Mesodermal cell (in vitro differentiated cells): ENCODE results near the gene MYH15.

ENCODE experiments used
- H3K27ac ChIP-seq: 2 replicates; pipeline ENCODE4 v1.7.0; 2013; ENCODE audit warnings: mild to moderate bottlenecking, low read depth, low read length, moderate library complexity; ENCODE audit not compliant: severe bottlenecking
- H3K36me3 ChIP-seq: 2 replicates; pipeline ENCODE4 v1.7.1; 2013; ENCODE audit warnings: mild to moderate bottlenecking, low read length, moderate library complexity; ENCODE audit not compliant: control insufficient read depth, insufficient read depth
- H3K4me1 ChIP-seq: one replicate; pipeline ENCODE4 v1.7.1; 2013; ENCODE audit warnings: mild to moderate bottlenecking, low read length; ENCODE audit not compliant: insufficient read depth, control insufficient read depth, poor library complexity, severe bottlenecking
- H3K4me3 ChIP-seq: 2 replicates; pipeline ENCODE4 v1.7.0; 2013; ENCODE audit warnings: low read length, control low read depth, mild to moderate bottlenecking; ENCODE audit not compliant: insufficient read depth, poor library complexity, severe bottlenecking; ENCODE audit errors: extremely low read depth
- H3K9me3 ChIP-seq: 2 replicates; pipeline ENCODE4 v1.7.1; 2013; ENCODE audit warnings: mild to moderate bottlenecking, low read length, moderate library complexity; ENCODE audit not compliant: control insufficient read depth
- WGBS, 2 experiments: methylation state at CpG; one replicate each; pipeline ENCODE4 v1.1.5; 2013; ENCODE audit warnings: missing lambda C conversion rate in 2 of 2; ENCODE audit not compliant: insufficient coverage in 2 of 2; 5-methylcytosine and 5-hydroxymethylcytosine counted together

MYH15 gene

GRCh38 chr3:108493862-108494261 is 16.5 kb downstream of the MYH15 start:
- Histone ChIP-seq H3K27ac (no peak overlapping the region), H3K9me3 (no peaks in the 10 kb centered on the region), H3K4me1 (no peaks in the 10 kb centered on the region), H3K36me3 (no peaks in the 10 kb centered on the region), H3K4me3 (no peak overlapping the region)
- WGBS, 2 experiments, result 60 to 100% methylated on average over 1 of the region's 2 CpGs

GRCh38 chr3:108491456-108491855 is 18.9 kb downstream of the MYH15 start:
- H3K36me3 ChIP-seq, result no peaks in the 10 kb centered on the region
- WGBS, 2 experiments, result 80 to 95% methylated on average over 3 of the region's 3 CpGs
- H3K9me3 ChIP-seq, result no peaks in the 10 kb centered on the region
- H3K27ac ChIP-seq, result no peak overlapping the region
- H3K4me1 ChIP-seq, result peaks cover 3% of the 10 kb centered on the region
- no peak overlapping the region for H3K4me3 ChIP-seq

- Histone ChIP-seq H3K4me3 (no peak overlapping the region), H3K36me3 (no peaks in the 10 kb centered on the region), H3K4me1 (peaks cover 3% of the 10 kb centered on the region), H3K27ac (no peak overlapping the region), H3K9me3 (no peaks in the 10 kb centered on the region)
- WGBS, 2 experiments, result 0 to 17% methylated on average over 1 of the region's 2 CpGs
Measured at GRCh38 chr3:108489776-108490175, 20.6 kb downstream of the MYH15 start.

- H3K4me1 ChIP-seq, result peaks cover 3% of the 10 kb centered on the region
- no peaks in the 10 kb centered on the region for H3K9me3 ChIP-seq
- no CpG with 5 or more reads among the region's 1 CpG for WGBS, 2 experiments
- H3K4me3 ChIP-seq, result no peak overlapping the region
- H3K27ac ChIP-seq, result no peak overlapping the region
- H3K36me3 ChIP-seq, result no peaks in the 10 kb centered on the region
Measured at GRCh38 chr3:108488631-108489030, 21.8 kb downstream of the MYH15 start.

- Histone ChIP-seq H3K4me1 (peaks cover 3% of the 10 kb centered on the region), H3K9me3 (no peaks in the 10 kb centered on the region), H3K27ac (no peak overlapping the region), H3K4me3 (no peak overlapping the region), H3K36me3 (no peaks in the 10 kb centered on the region)
- no CpG with 5 or more reads among the region's 2 CpGs for WGBS, 2 experiments
Measured at GRCh38 chr3:108487439-108487838, 23.0 kb downstream of the MYH15 start.

- Histone ChIP-seq H3K36me3 (no peaks in the 10 kb centered on the region), H3K9me3 (no peaks in the 10 kb centered on the region), H3K4me1 (peaks cover 3% of the 10 kb centered on the region), H3K27ac (no peak overlapping the region), H3K4me3 (no peak overlapping the region)
- WGBS, 2 experiments, result 51 to 77% methylated on average over 3 to 5 of the region's 6 CpGs
Measured at GRCh38 chr3:108486941-108487340, 23.5 kb downstream of the MYH15 start.

- peaks cover 3% of the 10 kb centered on the region for H3K4me1 ChIP-seq
- no peak overlapping the region for H3K27ac ChIP-seq
- H3K36me3 ChIP-seq, result no peaks in the 10 kb centered on the region
- 61 to 75% methylated on average over 2 to 3 of the region's 3 CpGs for WGBS, 2 experiments
- H3K4me3 ChIP-seq, result no peak overlapping the region
- no peaks in the 10 kb centered on the region for H3K9me3 ChIP-seq
Measured at GRCh38 chr3:108486338-108486737, 24.1 kb downstream of the MYH15 start.

GRCh38 chr3:108485146-108485545 is 25.2 kb downstream of the MYH15 start:
- no peak overlapping the region for H3K4me3 ChIP-seq
- no peak overlapping the region for H3K27ac ChIP-seq
- H3K4me1 ChIP-seq, result peaks cover 3% of the 10 kb centered on the region
- H3K9me3 ChIP-seq, result no peaks in the 10 kb centered on the region
- no peaks in the 10 kb centered on the region for H3K36me3 ChIP-seq
- WGBS, 2 experiments, result 14 to 19% methylated on average over 2 of the region's 3 CpGs

GRCh38 chr3:108479224-108479623 is 31.2 kb downstream of the MYH15 start:
- Histone ChIP-seq H3K36me3 (no peaks in the 10 kb centered on the region), H3K4me3 (no peak overlapping the region), H3K9me3 (no peaks in the 10 kb centered on the region), H3K27ac (no peak overlapping the region), H3K4me1 (no peaks in the 10 kb centered on the region)
- 100% methylated on average over 2 of the region's 2 CpGs for WGBS, 2 experiments

- 0% methylated on average over 2 of the region's 4 CpGs; no CpG with 5 or more reads in 1 of the 2 experiments for WGBS, 2 experiments
- Histone ChIP-seq H3K9me3 (no peaks in the 10 kb centered on the region), H3K4me3 (no peak overlapping the region), H3K4me1 (peaks cover 7% of the 10 kb centered on the region), H3K27ac (no peak overlapping the region), H3K36me3 (no peaks in the 10 kb centered on the region)
Measured at GRCh38 chr3:108477511-108478147, 32.8 kb downstream of the MYH15 start.

GRCh38 chr3:108475220-108475782 is 35.1 kb downstream of the MYH15 start:
- Histone ChIP-seq H3K4me3 (no peak overlapping the region), H3K36me3 (no peaks in the 10 kb centered on the region), H3K27ac (no peak overlapping the region), H3K4me1 (peaks cover 23% of the 10 kb centered on the region), H3K9me3 (no peaks in the 10 kb centered on the region)
- WGBS, 2 experiments, result no CpG with 5 or more reads among the region's 1 CpG
